ENCODE measurements around the gene LBX1. TPM values are rescaled to one million over a fixed set of nuclear protein-coding genes. Genes with fewer than 3 reads are reported as not detected.

LBX1 gene
- total RNA-seq, 2 experiments from 2014 or later, result not detected

DNA sequence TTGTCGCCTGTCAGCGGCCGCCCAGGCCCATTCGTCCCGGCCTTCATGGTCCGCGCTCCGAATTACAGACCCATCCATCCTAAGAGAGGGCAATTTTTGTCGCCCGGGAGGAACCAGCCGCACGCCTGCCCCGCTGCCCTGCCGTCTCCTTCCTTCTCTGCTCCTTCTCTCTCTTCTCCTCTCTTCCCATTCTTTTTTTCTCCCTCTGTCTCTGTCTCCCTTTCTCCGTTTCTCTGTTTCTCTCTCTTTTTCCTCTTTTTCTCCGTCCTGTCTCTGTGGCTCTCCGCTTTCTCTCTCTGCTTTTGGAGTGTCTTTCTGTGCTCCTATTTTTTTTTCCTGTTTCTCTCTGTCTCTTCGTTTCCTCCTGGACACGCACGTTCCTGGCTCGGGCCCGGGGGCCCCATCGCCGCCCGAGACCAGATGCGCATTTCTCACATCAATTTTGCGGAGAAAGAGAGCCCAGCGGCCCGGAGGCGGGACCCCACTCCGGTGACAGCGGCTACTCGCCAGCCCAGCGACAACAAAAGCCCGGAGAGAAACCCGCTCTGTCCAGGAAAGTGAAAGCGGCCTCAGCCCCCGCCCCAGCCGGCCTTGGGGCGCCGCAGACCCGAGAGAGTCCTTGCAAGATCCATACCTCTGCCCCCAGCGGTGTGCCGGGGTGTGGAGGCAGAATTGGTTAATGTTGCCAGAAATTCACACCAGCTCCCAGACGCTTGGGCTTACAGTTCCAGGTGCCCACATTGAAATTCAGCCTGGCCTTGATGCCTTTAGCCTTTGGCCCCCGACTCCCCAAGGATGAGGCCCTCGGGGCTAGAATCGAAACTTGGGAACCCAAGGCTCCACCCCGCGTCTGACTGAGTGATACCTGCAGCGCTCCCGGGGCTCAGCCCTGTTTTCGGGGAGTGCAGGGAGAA lies 4.1 kb downstream of the LBX1 start:
- Histone ChIP-seq H3K79me2 (ENCODE audit: insufficient read depth, low read depth, low read length) (no peaks in the 10 kb centered on the region), H3K36me3 (ENCODE audit: insufficient read depth, low read length) (no peaks in the 10 kb centered on the region), H4K20me1 (ENCODE audit: insufficient read depth, low read length) (no peaks in the 10 kb centered on the region), H3K9me2 (ENCODE audit: insufficient read depth, low read length) (no peaks in the 10 kb centered on the region), H3K27ac (ENCODE audit: low read depth, low read length, poor library complexity, severe bottlenecking) (no peak overlapping the region), H3K4me1 (ENCODE audit: insufficient read depth, low read length, poor library complexity, severe bottlenecking) (no peaks in the 10 kb centered on the region), H2AFZ (ENCODE audit: low read length) (no peak overlapping the region), H3K4me2 (ENCODE audit: low read length) (no peak overlapping the region), H3K4me3 (ENCODE audit: low read depth, low read length, poor library complexity, severe bottlenecking) (no peak overlapping the region), H3K9me3 (ENCODE audit: low read length) (no peaks in the 10 kb centered on the region)
- DNase-seq (ENCODE audit: low spot score), result no peak
- ChIA-PET POLR2A (no interaction called here), CTCF (ENCODE audit: unreplicated experiment) (no interaction called here)
- no peak for TF ChIP-seq EZH2phosphoT487 (IDR thresholded peaks at IDR 0.05; ENCODE audit: borderline replicate concordance, low read depth, low read length)
- TF ChIP-seq, protein P1, sequence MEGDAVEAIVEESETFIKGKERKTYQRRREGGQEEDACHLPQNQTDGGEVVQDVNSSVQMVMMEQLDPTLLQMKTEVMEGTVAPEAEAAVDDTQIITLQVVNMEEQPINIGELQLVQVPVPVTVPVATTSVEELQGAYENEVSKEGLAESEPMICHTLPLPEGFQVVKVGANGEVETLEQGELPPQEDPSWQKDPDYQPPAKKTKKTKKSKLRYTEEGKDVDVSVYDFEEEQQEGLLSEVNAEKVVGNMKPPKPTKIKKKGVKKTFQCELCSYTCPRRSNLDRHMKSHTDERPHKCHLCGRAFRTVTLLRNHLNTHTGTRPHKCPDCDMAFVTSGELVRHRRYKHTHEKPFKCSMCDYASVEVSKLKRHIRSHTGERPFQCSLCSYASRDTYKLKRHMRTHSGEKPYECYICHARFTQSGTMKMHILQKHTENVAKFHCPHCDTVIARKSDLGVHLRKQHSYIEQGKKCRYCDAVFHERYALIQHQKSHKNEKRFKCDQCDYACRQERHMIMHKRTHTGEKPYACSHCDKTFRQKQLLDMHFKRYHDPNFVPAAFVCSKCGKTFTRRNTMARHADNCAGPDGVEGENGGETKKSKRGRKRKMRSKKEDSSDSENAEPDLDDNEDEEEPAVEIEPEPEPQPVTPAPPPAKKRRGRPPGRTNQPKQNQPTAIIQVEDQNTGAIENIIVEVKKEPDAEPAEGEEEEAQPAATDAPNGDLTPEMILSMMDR (conservative IDR thresholded peaks at IDR 0.05; ENCODE audit: low read length), result no peak
- BruUV-seq (replicated peaks), result no TSS peak
- intact Hi-C loops (cut with micrococcal nuclease; ENCODE audit: unreplicated experiment), result no loop called here

GRCh38 chr10:101224060-101224909 lies 5.0 kb downstream of the LBX1 start:
- Histone ChIP-seq H3K79me2 (ENCODE audit: insufficient read depth, low read depth, low read length) (no peaks in the 10 kb centered on the region), H3K9me3 (ENCODE audit: low read length) (no peaks in the 10 kb centered on the region), H3K4me1 (ENCODE audit: insufficient read depth, low read length, poor library complexity, severe bottlenecking) (no peaks in the 10 kb centered on the region), H3K27ac (ENCODE audit: low read depth, low read length, poor library complexity, severe bottlenecking) (no peak overlapping the region), H3K4me2 (ENCODE audit: low read length) (no peak overlapping the region), H4K20me1 (ENCODE audit: insufficient read depth, low read length) (no peaks in the 10 kb centered on the region), H3K4me3 (ENCODE audit: low read depth, low read length, poor library complexity, severe bottlenecking) (no peak overlapping the region), H3K36me3 (ENCODE audit: insufficient read depth, low read length) (no peaks in the 10 kb centered on the region), H3K9me2 (ENCODE audit: insufficient read depth, low read length) (no peaks in the 10 kb centered on the region), H2AFZ (ENCODE audit: low read length) (no peak overlapping the region)
- no TSS peak for BruUV-seq (replicated peaks)
- CTCF ChIA-PET (ENCODE audit: unreplicated experiment), result no interaction called here
- TF ChIP-seq EZH2phosphoT487 (IDR thresholded peaks at IDR 0.05; ENCODE audit: borderline replicate concordance, low read depth, low read length), result no peak
- TF ChIP-seq, protein P1 (conservative IDR thresholded peaks at IDR 0.05; ENCODE audit: low read length), result no peak
- DNase-seq (ENCODE audit: low spot score), result no peak
- intact Hi-C loops (cut with micrococcal nuclease; ENCODE audit: unreplicated experiment), result no loop called here
- POLR2A ChIA-PET, result no interaction called here

Measured in OCI-LY7 (cell line).